ENCODE data around the gene NISCH. TPM values are rescaled to one million over a fixed set of nuclear protein-coding genes. Genes with fewer than 3 reads are reported as not detected.

The NISCH gene
- total RNA-seq, 2 donors from 2014 or later = 95.9 to 124 TPM

DNA sequence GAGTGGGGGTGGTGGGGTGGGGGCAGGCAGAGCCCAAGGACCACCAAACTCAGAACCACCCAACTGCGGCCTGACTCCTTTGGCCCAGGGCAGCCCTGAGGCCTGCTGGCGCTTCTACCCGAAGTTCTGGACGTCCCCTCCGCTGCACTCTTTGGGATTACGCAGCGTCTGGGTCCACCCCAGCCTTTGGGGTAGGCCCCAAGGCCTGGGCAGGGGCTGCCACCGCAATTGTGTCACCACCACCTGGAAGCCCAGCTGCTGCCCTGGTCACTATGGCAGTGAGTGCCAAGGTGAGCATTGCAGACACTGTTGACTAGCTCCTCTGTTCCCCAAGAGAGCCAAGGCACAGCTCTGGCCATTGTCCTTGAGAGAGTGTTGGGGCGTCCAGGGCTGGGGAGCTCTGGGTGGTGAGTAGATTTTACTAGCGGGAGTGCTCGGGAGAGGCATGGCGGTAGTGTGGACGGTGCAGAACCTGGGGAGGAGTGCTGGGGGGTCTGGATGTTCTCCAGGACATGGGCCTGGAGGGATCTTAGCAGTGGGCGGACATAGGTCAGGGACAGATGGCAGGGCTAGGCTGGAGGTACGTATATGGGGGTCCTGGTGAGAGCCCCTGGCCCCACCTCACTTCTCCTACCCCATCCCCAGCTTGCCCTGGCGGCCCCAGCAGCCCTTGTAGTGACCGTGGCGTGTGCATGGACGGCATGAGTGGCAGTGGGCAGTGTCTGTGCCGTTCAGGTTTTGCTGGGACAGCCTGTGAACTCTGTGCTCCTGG, 65.5 kb downstream of the NISCH start:
- Histone ChIP-seq H3K9me3 (no peaks in the 10 kb centered on the region), H3K27me3 (replicated peaks; ENCODE audit: insufficient read depth) (no peaks in the 10 kb centered on the region), H3K36me3 (no peaks in the 10 kb centered on the region), H3K4me3 (no peak overlapping the region), H3K27ac (no peak overlapping the region), H3K4me1 (ENCODE audit: control insufficient read depth in 1 of 2, low read depth in 2 of 2) (peaks cover 5 to 14% of the 10 kb centered on the region in 2 donors)
- DNase-seq (ENCODE audit: low spot score) = no peak
- TF ChIP-seq, protein P1, sequence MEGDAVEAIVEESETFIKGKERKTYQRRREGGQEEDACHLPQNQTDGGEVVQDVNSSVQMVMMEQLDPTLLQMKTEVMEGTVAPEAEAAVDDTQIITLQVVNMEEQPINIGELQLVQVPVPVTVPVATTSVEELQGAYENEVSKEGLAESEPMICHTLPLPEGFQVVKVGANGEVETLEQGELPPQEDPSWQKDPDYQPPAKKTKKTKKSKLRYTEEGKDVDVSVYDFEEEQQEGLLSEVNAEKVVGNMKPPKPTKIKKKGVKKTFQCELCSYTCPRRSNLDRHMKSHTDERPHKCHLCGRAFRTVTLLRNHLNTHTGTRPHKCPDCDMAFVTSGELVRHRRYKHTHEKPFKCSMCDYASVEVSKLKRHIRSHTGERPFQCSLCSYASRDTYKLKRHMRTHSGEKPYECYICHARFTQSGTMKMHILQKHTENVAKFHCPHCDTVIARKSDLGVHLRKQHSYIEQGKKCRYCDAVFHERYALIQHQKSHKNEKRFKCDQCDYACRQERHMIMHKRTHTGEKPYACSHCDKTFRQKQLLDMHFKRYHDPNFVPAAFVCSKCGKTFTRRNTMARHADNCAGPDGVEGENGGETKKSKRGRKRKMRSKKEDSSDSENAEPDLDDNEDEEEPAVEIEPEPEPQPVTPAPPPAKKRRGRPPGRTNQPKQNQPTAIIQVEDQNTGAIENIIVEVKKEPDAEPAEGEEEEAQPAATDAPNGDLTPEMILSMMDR (IDR thresholded peaks at IDR 0.05) = no peak
- no peak for ATAC-seq (ENCODE audit: insufficient number of reproducible peaks, low FRiP score, low read depth)

DNA sequence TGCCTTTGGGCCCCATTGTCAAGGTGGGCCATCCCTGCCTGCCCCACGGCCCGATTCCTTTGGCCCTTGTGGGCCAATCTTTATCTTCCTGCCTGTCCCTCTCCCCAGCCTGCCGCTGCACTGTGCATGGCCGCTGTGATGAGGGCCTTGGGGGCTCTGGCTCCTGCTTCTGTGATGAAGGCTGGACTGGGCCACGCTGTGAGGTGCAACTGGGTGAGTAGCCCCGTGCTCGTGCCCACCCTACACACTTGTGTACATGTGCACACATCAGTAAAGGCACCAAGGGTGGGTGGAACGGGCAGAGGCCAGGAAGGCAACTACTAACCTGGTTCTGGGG, 66.1 kb downstream of the NISCH start:
- no peak for DNase-seq (ENCODE audit: low spot score)

DNA sequence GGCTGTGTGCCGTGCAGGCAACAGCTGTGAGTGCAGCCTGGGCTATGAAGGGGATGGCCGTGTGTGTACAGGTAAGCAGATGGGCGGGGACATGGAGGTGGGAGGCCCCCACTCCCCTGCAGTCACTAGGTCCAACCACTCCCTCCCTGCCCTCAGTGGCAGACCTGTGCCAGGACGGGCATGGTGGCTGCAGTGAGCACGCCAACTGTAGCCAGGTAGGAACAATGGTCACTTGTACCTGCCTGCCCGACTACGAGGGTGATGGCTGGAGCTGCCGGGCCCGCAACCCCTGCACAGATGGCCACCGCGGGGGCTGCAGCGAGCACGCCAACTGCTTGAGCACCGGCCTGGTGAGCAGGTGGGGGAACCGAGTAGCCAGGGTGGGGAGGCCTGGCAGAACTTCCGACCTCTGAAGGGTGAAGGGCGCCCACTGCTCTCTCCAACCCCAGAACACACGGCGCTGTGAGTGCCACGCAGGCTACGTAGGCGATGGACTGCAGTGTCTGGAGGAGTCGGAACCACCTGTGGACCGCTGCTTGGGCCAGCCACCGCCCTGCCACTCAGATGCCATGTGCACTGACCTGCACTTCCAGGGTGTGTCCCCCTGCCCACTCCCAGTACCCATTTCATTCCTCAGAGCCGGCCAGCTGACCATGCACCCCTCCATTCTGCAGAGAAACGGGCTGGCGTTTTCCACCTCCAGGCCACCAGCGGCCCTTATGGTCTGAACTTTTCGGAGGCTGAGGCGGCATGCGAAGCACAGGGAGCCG, 66.7 kb downstream of the NISCH start:
- Histone ChIP-seq H3K4me1 (ENCODE audit: control insufficient read depth in 1 of 2, low read depth in 2 of 2) (peaks cover 5 to 14% of the 10 kb centered on the region in 2 donors), H3K9me3 (no peaks in the 10 kb centered on the region), H3K27me3 (replicated peaks; ENCODE audit: insufficient read depth) (no peaks in the 10 kb centered on the region), H3K27ac (no peak overlapping the region), H3K4me3 (no peak overlapping the region), H3K36me3 (no peaks in the 10 kb centered on the region)
- DNase-seq (ENCODE audit: low spot score) = no peak
- ATAC-seq (ENCODE audit: insufficient number of reproducible peaks, low FRiP score, low read depth) = no peak
- TF ChIP-seq, protein P1 (IDR thresholded peaks at IDR 0.05) = no peak

More for the DNA sequence above, 66.1 kb downstream of the NISCH start:
- ATAC-seq (ENCODE audit: insufficient number of reproducible peaks, low FRiP score, low read depth) = no peak
- no peak overlapping the region for H3K27ac ChIP-seq
- H3K4me1 ChIP-seq (ENCODE audit: control insufficient read depth in 1 of 2, low read depth in 2 of 2) = peaks cover 5 to 14% of the 10 kb centered on the region in 2 donors
- H3K27me3 ChIP-seq (replicated peaks; ENCODE audit: insufficient read depth) = no peaks in the 10 kb centered on the region
- TF ChIP-seq, protein P1 (IDR thresholded peaks at IDR 0.05) = no peak
- no peaks in the 10 kb centered on the region for H3K9me3 ChIP-seq
- H3K36me3 ChIP-seq = no peaks in the 10 kb centered on the region
- no peak overlapping the region for H3K4me3 ChIP-seq

DNA sequence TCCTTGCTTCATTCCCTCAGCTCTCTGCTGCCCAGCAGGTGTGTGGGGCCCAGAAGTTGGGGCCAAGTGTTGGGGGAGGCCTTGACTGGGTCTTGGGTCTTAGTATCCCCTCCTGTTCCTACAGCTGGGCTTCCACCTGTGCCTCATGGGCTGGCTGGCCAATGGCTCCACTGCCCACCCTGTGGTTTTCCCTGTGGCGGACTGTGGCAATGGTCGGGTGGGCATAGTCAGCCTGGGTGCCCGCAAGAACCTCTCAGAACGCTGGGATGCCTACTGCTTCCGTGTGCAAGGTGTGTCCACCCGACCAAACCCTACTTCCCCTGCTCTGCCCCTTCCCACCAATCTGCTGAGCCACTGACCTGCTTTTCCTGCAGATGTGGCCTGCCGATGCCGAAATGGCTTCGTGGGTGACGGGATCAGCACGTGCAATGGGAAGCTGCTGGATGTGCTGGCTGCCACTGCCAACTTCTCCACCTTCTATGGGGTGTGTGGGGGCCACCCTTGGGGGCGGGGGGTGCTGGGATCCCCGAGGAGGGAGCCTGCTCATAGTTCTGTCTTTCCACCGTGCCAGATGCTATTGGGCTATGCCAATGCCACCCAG, 67.3 kb downstream of the NISCH start:
- H3K36me3 ChIP-seq = peaks cover 5% of the 10 kb centered on the region
- H3K4me1 ChIP-seq (ENCODE audit: control insufficient read depth in 1 of 2, low read depth in 2 of 2) = peaks cover 5 to 14% of the 10 kb centered on the region in 2 donors
- DNase-seq (ENCODE audit: low spot score) (no peak), ATAC-seq (ENCODE audit: insufficient number of reproducible peaks, low FRiP score, low read depth) (no peak)
- no peak overlapping the region for H3K4me3 ChIP-seq
- no peaks in the 10 kb centered on the region for H3K9me3 ChIP-seq
- no peaks in the 10 kb centered on the region for H3K27me3 ChIP-seq (replicated peaks; ENCODE audit: insufficient read depth)
- no peak overlapping the region for H3K27ac ChIP-seq
- TF ChIP-seq, protein P1 (IDR thresholded peaks at IDR 0.05) = no peak
